SK-N-SH treated with all-trans-retinoic acid at 6 μM for 48 hours (cell line): ENCODE measurements around the gene ACOXL.

ENCODE experiments used
- CSDC2 ChIP-seq: fragments of 250-450 bp; sonication (Bioruptor Pico); IDR thresholded peaks from 2 replicates; pipeline ENCODE4 v1.5.0; 2020; ENCODE audit warnings: mild to moderate bottlenecking, moderate library complexity
- GLIS3 ChIP-seq: fragments of 250-450 bp; sonication (Bioruptor Pico); IDR thresholded peaks from 2 replicates; pipeline ENCODE4 v1.5.0; 2020; ENCODE audit warnings: mild to moderate bottlenecking, moderate library complexity
- PPARA ChIP-seq: fragments of 250-450 bp; sonication (Bioruptor Pico); IDR thresholded peaks from 2 replicates; pipeline ENCODE4 v1.5.0; 2020; ENCODE audit warnings: mild to moderate bottlenecking, borderline replicate concordance
- RARB ChIP-seq: fragments of 250-450 bp; sonication (Bioruptor Pico); IDR thresholded peaks from 2 replicates; pipeline ENCODE4 v1.8.0; 2021; ENCODE audit warnings: mild to moderate bottlenecking, moderate library complexity
- TCF4 ChIP-seq: fragments of 250-450 bp; sonication (Bioruptor Pico); IDR thresholded peaks from 2 replicates; pipeline ENCODE4 v1.8.0; 2021; ENCODE audit warnings: mild to moderate bottlenecking, moderate library complexity, borderline replicate concordance
- TOX ChIP-seq: fragments of 250-450 bp; sonication (Bioruptor Pico); IDR thresholded peaks from 2 replicates; pipeline ENCODE4 v1.8.0; 2021; ENCODE audit warnings: mild to moderate bottlenecking, moderate library complexity, borderline replicate concordance
- ZFP3 ChIP-seq: fragments of 250-450 bp; sonication (Bioruptor Pico); IDR thresholded peaks from 2 replicates; pipeline ENCODE4 v1.5.0; 2020; ENCODE audit warnings: mild to moderate bottlenecking, moderate library complexity
- ZNF70 ChIP-seq: fragments of 450-650 bp; formaldehyde crosslinking; IDR thresholded peaks from 2 replicates; pipeline ENCODE4 v1.5.0; 2020; ENCODE audit warnings: mild to moderate bottlenecking, moderate library complexity
- TF ChIP-seq, protein P1 (sequence below): fragments of 250-450 bp; sonication (Bioruptor Pico); IDR thresholded peaks from 2 replicates; pipeline ENCODE4 v1.5.0; 2020; ENCODE audit warnings: mild to moderate bottlenecking, moderate library complexity
- TF ChIP-seq, protein P2 (sequence below): fragments of 250-450 bp; sonication (Bioruptor Pico); IDR thresholded peaks from 2 replicates; pipeline ENCODE4 v1.8.0; 2020; ENCODE audit warnings: mild to moderate bottlenecking, moderate library complexity, borderline replicate concordance

DNA sequence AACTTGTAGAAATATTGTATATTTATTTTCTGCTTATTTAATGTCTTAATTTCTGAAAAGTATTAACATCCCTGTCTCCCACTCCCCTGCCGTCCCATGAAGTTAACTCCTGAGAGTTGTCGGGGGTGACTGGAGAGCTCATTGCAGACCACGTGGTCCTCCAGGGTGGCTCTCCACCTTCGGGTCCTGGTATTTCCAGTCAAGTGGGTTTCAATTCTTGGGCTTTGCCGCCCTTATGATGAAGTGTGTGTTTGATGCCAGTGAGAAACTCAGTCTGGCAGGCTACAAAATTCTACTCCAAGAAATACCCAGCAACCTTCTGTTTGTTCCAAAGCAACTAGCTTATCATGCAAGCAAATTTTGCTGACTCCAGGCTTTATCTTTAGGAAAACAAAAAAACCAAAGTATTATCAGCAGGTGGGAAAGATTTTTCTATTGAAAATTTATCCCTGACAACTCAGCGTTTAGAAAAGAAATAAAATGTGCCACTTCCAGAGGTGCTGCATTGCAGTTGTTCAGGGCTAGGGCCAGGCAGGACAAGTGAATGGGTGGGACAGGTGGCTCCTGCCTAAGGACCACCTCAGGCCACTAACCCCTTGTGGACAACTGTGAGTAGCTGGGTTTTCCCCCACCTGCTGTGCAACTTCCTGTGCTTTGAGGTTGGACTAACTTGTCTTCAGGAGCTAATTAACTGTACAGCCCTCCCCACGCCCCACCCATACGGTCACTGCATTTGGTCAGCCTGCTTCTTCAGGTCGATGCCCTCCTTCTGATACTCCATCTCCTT lies 434.9 kb downstream of the ACOXL start:
- TF ChIP-seq, protein P1, sequence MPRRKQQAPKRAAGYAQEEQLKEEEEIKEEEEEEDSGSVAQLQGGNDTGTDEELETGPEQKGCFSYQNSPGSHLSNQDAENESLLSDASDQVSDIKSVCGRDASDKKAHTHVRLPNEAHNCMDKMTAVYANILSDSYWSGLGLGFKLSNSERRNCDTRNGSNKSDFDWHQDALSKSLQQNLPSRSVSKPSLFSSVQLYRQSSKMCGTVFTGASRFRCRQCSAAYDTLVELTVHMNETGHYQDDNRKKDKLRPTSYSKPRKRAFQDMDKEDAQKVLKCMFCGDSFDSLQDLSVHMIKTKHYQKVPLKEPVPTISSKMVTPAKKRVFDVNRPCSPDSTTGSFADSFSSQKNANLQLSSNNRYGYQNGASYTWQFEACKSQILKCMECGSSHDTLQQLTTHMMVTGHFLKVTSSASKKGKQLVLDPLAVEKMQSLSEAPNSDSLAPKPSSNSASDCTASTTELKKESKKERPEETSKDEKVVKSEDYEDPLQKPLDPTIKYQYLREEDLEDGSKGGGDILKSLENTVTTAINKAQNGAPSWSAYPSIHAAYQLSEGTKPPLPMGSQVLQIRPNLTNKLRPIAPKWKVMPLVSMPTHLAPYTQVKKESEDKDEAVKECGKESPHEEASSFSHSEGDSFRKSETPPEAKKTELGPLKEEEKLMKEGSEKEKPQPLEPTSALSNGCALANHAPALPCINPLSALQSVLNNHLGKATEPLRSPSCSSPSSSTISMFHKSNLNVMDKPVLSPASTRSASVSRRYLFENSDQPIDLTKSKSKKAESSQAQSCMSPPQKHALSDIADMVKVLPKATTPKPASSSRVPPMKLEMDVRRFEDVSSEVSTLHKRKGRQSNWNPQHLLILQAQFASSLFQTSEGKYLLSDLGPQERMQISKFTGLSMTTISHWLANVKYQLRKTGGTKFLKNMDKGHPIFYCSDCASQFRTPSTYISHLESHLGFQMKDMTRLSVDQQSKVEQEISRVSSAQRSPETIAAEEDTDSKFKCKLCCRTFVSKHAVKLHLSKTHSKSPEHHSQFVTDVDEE (CRISPR knock-in tag) = no peak
- TF ChIP-seq TCF4 (CRISPR knock-in tag) (no peak), GLIS3 (CRISPR knock-in tag) (no peak), ZFP3 (CRISPR knock-in tag) (no peak), RARB (no peak), ZNF70 (no peak), TOX (CRISPR knock-in tag) (no peak), PPARA (CRISPR knock-in tag) (no peak), CSDC2 (CRISPR knock-in tag) (no peak)
- TF ChIP-seq, protein P2, sequence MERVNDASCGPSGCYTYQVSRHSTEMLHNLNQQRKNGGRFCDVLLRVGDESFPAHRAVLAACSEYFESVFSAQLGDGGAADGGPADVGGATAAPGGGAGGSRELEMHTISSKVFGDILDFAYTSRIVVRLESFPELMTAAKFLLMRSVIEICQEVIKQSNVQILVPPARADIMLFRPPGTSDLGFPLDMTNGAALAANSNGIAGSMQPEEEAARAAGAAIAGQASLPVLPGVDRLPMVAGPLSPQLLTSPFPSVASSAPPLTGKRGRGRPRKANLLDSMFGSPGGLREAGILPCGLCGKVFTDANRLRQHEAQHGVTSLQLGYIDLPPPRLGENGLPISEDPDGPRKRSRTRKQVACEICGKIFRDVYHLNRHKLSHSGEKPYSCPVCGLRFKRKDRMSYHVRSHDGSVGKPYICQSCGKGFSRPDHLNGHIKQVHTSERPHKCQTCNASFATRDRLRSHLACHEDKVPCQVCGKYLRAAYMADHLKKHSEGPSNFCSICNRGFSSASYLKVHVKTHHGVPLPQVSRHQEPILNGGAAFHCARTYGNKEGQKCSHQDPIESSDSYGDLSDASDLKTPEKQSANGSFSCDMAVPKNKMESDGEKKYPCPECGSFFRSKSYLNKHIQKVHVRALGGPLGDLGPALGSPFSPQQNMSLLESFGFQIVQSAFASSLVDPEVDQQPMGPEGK (CRISPR knock-in tag) = no peak
